SKM-1 (cell line): ENCODE data around the gene CCBE1.

Experiments used
- DNase-seq: peaks from one replicate; lab custom pipeline; 2025; ENCODE audit not compliant: unreplicated experiment; lab: John Stamatoyannopoulos, UW

CCBE1 gene

GRCh38 chr18:59459369-59460071 lies 237.7 kb downstream of the CCBE1 start:
- peak; percentile 12 for DNase-seq

- DNase-seq: no peak
Measured at GRCh38 chr18:59458575-59458974, 238.6 kb downstream of the CCBE1 start.

- DNase-seq: no peak
Measured at GRCh38 chr18:59456657-59457056, 240.6 kb downstream of the CCBE1 start.

GRCh38 chr18:59455728-59456276 lies 241.4 kb downstream of the CCBE1 start:
- no peak for DNase-seq

GRCh38 chr18:59454909-59455727 lies 242.1 kb downstream of the CCBE1 start:
- no peak for DNase-seq

- DNase-seq: no peak
Measured at GRCh38 chr18:59453468-59453961, 243.7 kb downstream of the CCBE1 start.

- DNase-seq: no peak
Measured at GRCh38 chr18:59451963-59452362, 245.3 kb downstream of the CCBE1 start.

GRCh38 chr18:59451073-59451472 lies 246.2 kb downstream of the CCBE1 start:
- DNase-seq: no peak

GRCh38 chr18:59448546-59448945 lies 248.7 kb downstream of the CCBE1 start:
- no peak for DNase-seq

- no peak for DNase-seq
Measured at GRCh38 chr18:59446012-59446411, 251.2 kb downstream of the CCBE1 start.

GRCh38 chr18:59437851-59438569 lies 259.2 kb downstream of the CCBE1 start:
- DNase-seq: no peak

- no peak for DNase-seq
Measured at GRCh38 chr18:59432803-59433597, 264.2 kb downstream of the CCBE1 start.

- DNase-seq: no peak
Measured at GRCh38 chr18:59431131-59431530, 266.1 kb downstream of the CCBE1 start.

- DNase-seq: no peak
Measured at GRCh38 chr18:59429608-59430007, 267.6 kb downstream of the CCBE1 start.

- DNase-seq: no peak
Measured at GRCh38 chr18:59428018-59428417, 269.2 kb downstream of the CCBE1 start.

GRCh38 chr18:59426855-59427254 lies 270.4 kb downstream of the CCBE1 start:
- DNase-seq: no peak

GRCh38 chr18:59423259-59423658 lies 274.0 kb downstream of the CCBE1 start:
- no peak for DNase-seq

- no peak for DNase-seq
Measured at GRCh38 chr18:59420244-59420643, 277.0 kb downstream of the CCBE1 start.

- DNase-seq: no peak
Measured at GRCh38 chr18:59419386-59419785, 277.8 kb downstream of the CCBE1 start.

- DNase-seq: no peak
Measured at GRCh38 chr18:59416818-59417217, 280.4 kb downstream of the CCBE1 start.
